Gastroesophageal sphincter (tissue), 3 donors: Measurements from ENCODE around the gene SLC25A34.

Source experiments
- EP300 ChIP-seq: sonication (generic); formaldehyde crosslinking; IDR thresholded peaks from one replicate; pipeline ENCODE4 v1.6.1; 2017; ENCODE audit warnings: antibody characterized with exemption, mild to moderate bottlenecking
- POLR2A ChIP-seq, 2 donors: fragments of 450-650 bp; IDR thresholded peaks; one replicate each; pipeline ENCODE4 v1.6.1; 2017; ENCODE audit warnings: antibody characterized with exemption in 2 of 2, mild to moderate bottlenecking in 2 of 2, moderate library complexity in 1 of 2
- POLR2AphosphoS5 ChIP-seq: sonication (generic); formaldehyde crosslinking; IDR thresholded peaks from one replicate; pipeline ENCODE4 v1.6.1; 2017; ENCODE audit warnings: antibody characterized with exemption
- TF ChIP-seq, protein P1 (sequence below), 4 experiments: fragments of 200-600 bp in 2 of 4; fragments of 450-650 bp in 2 of 4; sonication (generic) in 1 of 4; IDR thresholded peaks; one replicate each; pipeline ENCODE4 v1.5.1; 2017 to 2019; ENCODE audit warnings: antibody characterized with exemption in 4 of 4, mild to moderate bottlenecking in 2 of 4, moderate library complexity in 2 of 4

DNA sequence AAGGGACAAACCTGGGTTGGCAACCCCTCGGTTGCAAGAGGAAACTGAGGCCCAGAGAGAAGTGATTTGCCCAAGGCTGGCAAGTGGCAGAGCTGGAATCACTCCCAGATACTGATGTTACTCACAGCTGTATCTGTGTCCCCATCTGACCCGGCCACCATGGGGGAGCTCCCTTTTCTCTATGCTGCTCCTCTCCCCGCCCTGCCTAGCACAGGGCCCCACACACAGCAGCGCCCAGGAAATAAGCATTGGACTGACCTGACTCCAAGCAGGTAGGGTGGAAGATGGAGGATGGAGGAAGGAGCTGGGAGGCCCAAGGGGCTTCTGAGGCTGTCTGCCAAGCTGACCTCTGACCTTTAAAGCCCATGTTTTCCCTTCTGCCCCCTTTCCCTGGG lies 19.6 kb downstream of the SLC25A34 start:
- TF ChIP-seq, protein P1, sequence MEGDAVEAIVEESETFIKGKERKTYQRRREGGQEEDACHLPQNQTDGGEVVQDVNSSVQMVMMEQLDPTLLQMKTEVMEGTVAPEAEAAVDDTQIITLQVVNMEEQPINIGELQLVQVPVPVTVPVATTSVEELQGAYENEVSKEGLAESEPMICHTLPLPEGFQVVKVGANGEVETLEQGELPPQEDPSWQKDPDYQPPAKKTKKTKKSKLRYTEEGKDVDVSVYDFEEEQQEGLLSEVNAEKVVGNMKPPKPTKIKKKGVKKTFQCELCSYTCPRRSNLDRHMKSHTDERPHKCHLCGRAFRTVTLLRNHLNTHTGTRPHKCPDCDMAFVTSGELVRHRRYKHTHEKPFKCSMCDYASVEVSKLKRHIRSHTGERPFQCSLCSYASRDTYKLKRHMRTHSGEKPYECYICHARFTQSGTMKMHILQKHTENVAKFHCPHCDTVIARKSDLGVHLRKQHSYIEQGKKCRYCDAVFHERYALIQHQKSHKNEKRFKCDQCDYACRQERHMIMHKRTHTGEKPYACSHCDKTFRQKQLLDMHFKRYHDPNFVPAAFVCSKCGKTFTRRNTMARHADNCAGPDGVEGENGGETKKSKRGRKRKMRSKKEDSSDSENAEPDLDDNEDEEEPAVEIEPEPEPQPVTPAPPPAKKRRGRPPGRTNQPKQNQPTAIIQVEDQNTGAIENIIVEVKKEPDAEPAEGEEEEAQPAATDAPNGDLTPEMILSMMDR (IDR thresholded peaks at IDR 0.05): no peak
- TF ChIP-seq POLR2A (IDR thresholded peaks at IDR 0.05) (no peak), POLR2AphosphoS5 (no peak), EP300 (no peak)
